ENCODE results near the gene GORASP2. TPM values are rescaled to one million over a fixed set of nuclear protein-coding genes. Genes with fewer than 3 reads are reported as not detected.

The GORASP2 gene
- polyA plus RNA-seq, 3 donors, result 34.5 to 51.2 (median 46.5) TPM

GRCh38 chr2:170974304-170974993 is 45.4 kb downstream of the GORASP2 start:
- peak overlapping the region; percentile 83 to 86 for H3K4me3 Mint-ChIP-seq
- peak overlapping the region in 1 of 7 donors; percentile 47 for H3K27ac Mint-ChIP-seq
- H3K36me3 Mint-ChIP-seq, result peaks cover 0 to 2% of the 10 kb centered on the region in 2 donors
- DNase-seq, result no peak
- Histone ChIP-seq H3K9me3 (replicated peaks in 1 of 2; ENCODE audit: control insufficient read depth in 1 of 2, insufficient read depth in 1 of 2, low read length in 2 of 2) (no peaks in the 10 kb centered on the region), H3K79me2 (ENCODE audit: insufficient read depth, low read length) (no peaks in the 10 kb centered on the region), H3K36me3 (replicated peaks in 1 of 2; ENCODE audit: control insufficient read depth in 1 of 2, insufficient read depth in 2 of 2, low read length in 2 of 2) (no peaks in the 10 kb centered on the region), H3K4me2 (replicated peaks; ENCODE audit: extremely low read depth, low read length, poor library complexity, severe bottlenecking) (peak overlapping the region; percentile 96), H4K20me1 (ENCODE audit: insufficient read depth, low read length) (no peaks in the 10 kb centered on the region), H3K27ac (ENCODE audit: low read depth in 1 of 2, low read length in 2 of 2) (no peak overlapping the region), H3K9ac (ENCODE audit: insufficient read depth, low read length, poor library complexity, severe bottlenecking) (no peak overlapping the region), H2AFZ (ENCODE audit: insufficient read depth, low read depth, low read length, poor library complexity, severe bottlenecking) (peak overlapping the region; percentile 98), H3K4me3 (replicated peaks in 1 of 3; ENCODE audit: low read depth in 2 of 3, low read length in 3 of 3) (peak overlapping the region in 1 of 3 experiments; percentile 90), H3K4me1 (ENCODE audit: control insufficient read depth in 1 of 2, insufficient read depth in 2 of 2, low read length in 2 of 2) (peaks cover 6 to 14% of the 10 kb centered on the region in 2 donors), H3K27me3 (ENCODE audit: control insufficient read depth in 2 of 2, insufficient read depth in 2 of 2, low read length in 2 of 2) (peaks cover 0 to 16% of the 10 kb centered on the region in 2 donors)
- WGBS (ENCODE audit: insufficient coverage), result 85% methylated on average over 6 of the region's 11 CpGs
- H3K9me3 Mint-ChIP-seq, result peaks cover 0 to 1% (median 0%) of the 10 kb centered on the region in 7 donors
- intact Hi-C loops (cut with micrococcal nuclease), result loop anchor here (5.0 to 10.0 kb wide), 3 partner anchors 440 to 458 kb away; partner anchors contain the start of genes DCAF17 (in 1 of the 2) and METTL8 (in 1 of the 2)
- H3K27me3 Mint-ChIP-seq (ENCODE audit: low read depth in 3 of 3), result peaks cover 4 to 23% (median 9%) of the 10 kb centered on the region in 3 donors
- H3K4me1 Mint-ChIP-seq, result peaks cover 10% of the 10 kb centered on the region
- TF ChIP-seq CTCF (IDR thresholded peaks at IDR 0.05), result no peak

GRCh38 chr2:170975127-170975942 is 46.3 kb downstream of the GORASP2 start:
- no peak overlapping the region for H2AFZ ChIP-seq (ENCODE audit: insufficient read depth, low read depth, low read length, poor library complexity, severe bottlenecking)
- 92% methylated on average over 12 of the region's 17 CpGs for WGBS (ENCODE audit: insufficient coverage)
- H3K4me2 ChIP-seq (replicated peaks; ENCODE audit: extremely low read depth, low read length, poor library complexity, severe bottlenecking), result no peak overlapping the region
- peaks cover 10% of the 10 kb centered on the region for H3K4me1 Mint-ChIP-seq
- peaks cover 0 to 2% of the 10 kb centered on the region in 2 donors for H3K36me3 Mint-ChIP-seq
- H3K9ac ChIP-seq (ENCODE audit: insufficient read depth, low read length, poor library complexity, severe bottlenecking), result no peak overlapping the region
- peaks cover 4 to 23% (median 11%) of the 10 kb centered on the region in 3 donors for H3K27me3 Mint-ChIP-seq (ENCODE audit: low read depth in 3 of 3)
- H3K9me3 ChIP-seq (replicated peaks in 1 of 2; ENCODE audit: control insufficient read depth in 1 of 2, insufficient read depth in 1 of 2, low read length in 2 of 2), result no peaks in the 10 kb centered on the region
- no peak overlapping the region for H3K27ac Mint-ChIP-seq
- DNase-seq, result no peak
- peaks cover 0 to 1% (median 0%) of the 10 kb centered on the region in 7 donors for H3K9me3 Mint-ChIP-seq
- no peak overlapping the region for H3K4me3 ChIP-seq (replicated peaks in 1 of 3; ENCODE audit: low read depth in 2 of 3, low read length in 3 of 3)
- H3K27me3 ChIP-seq (ENCODE audit: control insufficient read depth in 2 of 2, insufficient read depth in 2 of 2, low read length in 2 of 2), result peaks cover 0 to 16% of the 10 kb centered on the region in 2 donors
- no peaks in the 10 kb centered on the region for H3K79me2 ChIP-seq (ENCODE audit: insufficient read depth, low read length)
- TF ChIP-seq CTCF (IDR thresholded peaks at IDR 0.05), result no peak
- H3K36me3 ChIP-seq (replicated peaks in 1 of 2; ENCODE audit: control insufficient read depth in 1 of 2, insufficient read depth in 2 of 2, low read length in 2 of 2), result no peaks in the 10 kb centered on the region
- H3K27ac ChIP-seq (ENCODE audit: low read depth in 1 of 2, low read length in 2 of 2), result no peak overlapping the region
- no peaks in the 10 kb centered on the region for H4K20me1 ChIP-seq (ENCODE audit: insufficient read depth, low read length)
- intact Hi-C loops (cut with micrococcal nuclease), result loop anchor here in 1 of 2 donors (10.0 kb wide), 1 partner anchor 439 kb away; no protein-coding TSS in a partner anchor
- H3K4me3 Mint-ChIP-seq, result no peak overlapping the region
- H3K4me1 ChIP-seq (ENCODE audit: control insufficient read depth in 1 of 2, insufficient read depth in 2 of 2, low read length in 2 of 2), result peaks cover 6 to 14% of the 10 kb centered on the region in 2 donors

All from CD14-positive monocyte (primary cell).